BLaER1 treated with 17β-estradiol and CSF1 and Interleukin-3, amounts not matched to agents 10 nM and 100 nM (cell line): ENCODE results near the gene PREB.

Experiments used
- H3K27ac ChIP-seq, 11 experiments: shearing (Covaris generic); formaldehyde crosslinking; 2 replicates each; pipeline ENCODE4 v1.8.1; 2022
- H3K27me3 ChIP-seq, 11 experiments: shearing (Covaris generic); formaldehyde crosslinking; 2 replicates each; pipeline ENCODE4 v1.8.1; 2022
- H3K36me3 ChIP-seq, 11 experiments: shearing (Covaris generic); formaldehyde crosslinking; 2 replicates each; pipeline ENCODE4 v1.8.1; 2022
- H3K4me1 ChIP-seq, 10 experiments: shearing (Covaris generic); formaldehyde crosslinking; 2 replicates each; pipeline ENCODE4 v1.8.1; 2022
- H3K4me2 ChIP-seq, 11 experiments: shearing (Covaris generic); formaldehyde crosslinking; 2 replicates each; pipeline ENCODE4 v1.8.1; 2022
- H3K4me3 ChIP-seq, 10 experiments: shearing (Covaris generic); formaldehyde crosslinking; 2 replicates each; pipeline ENCODE4 v1.8.1; 2022
- H3K9ac ChIP-seq, 11 experiments: shearing (Covaris generic); formaldehyde crosslinking; 2 replicates each; pipeline ENCODE4 v1.8.1; 2022
- H3K9me3 ChIP-seq, 11 experiments: shearing (Covaris generic); formaldehyde crosslinking; replicated peaks in 1 of 11; 2 replicates each; pipeline ENCODE4 v1.8.1; 2022
- H4K20me1 ChIP-seq, 11 experiments: shearing (Covaris generic); formaldehyde crosslinking; 2 replicates each; pipeline ENCODE4 v1.8.1; 2022
- Cebpa-rat ChIP-seq, 11 experiments: shearing (Covaris generic); IDR thresholded peaks; 2 replicates each; pipeline ENCODE4 v1.8.1; 2022

Gene PREB

DNA sequence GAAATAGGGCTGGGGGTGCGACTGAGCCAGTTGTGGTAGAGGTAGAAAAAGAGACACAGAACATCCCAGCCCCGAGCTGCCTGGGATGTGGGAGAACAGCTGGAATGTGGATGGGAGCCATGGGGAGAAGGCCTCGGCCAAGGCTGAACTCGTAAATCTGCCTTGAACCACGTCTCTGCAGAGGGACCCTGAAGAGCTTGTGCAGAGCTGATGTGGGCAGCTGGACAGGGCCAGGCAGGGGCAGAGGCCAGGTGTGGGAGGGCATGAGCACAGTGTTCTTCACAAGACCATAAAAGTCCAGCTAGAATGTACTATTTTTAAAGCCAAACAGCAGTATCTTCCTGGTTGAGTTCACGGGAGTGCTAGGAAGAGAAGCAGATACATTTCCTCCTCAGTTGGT is 20.1 kb upstream of the PREB start:
- TF ChIP-seq Cebpa-rat (IDR thresholded peaks at IDR 0.05) = no peak
- no peaks in the 10 kb centered on the region for H3K36me3 ChIP-seq
- no peaks in the 10 kb centered on the region for H4K20me1 ChIP-seq
- H3K4me2 ChIP-seq = no peak overlapping the region
- H3K4me3 ChIP-seq = no peak overlapping the region
- no peaks in the 10 kb centered on the region for H3K9me3 ChIP-seq
- no peaks in the 10 kb centered on the region for H3K27me3 ChIP-seq
- no peak overlapping the region for H3K27ac ChIP-seq
- no peak overlapping the region for H3K9ac ChIP-seq
- H3K4me1 ChIP-seq = peaks cover 0 to 6% (median 0%) of the 10 kb centered on the region in 10 experiments; a peak in 2 of 20 replicates

DNA sequence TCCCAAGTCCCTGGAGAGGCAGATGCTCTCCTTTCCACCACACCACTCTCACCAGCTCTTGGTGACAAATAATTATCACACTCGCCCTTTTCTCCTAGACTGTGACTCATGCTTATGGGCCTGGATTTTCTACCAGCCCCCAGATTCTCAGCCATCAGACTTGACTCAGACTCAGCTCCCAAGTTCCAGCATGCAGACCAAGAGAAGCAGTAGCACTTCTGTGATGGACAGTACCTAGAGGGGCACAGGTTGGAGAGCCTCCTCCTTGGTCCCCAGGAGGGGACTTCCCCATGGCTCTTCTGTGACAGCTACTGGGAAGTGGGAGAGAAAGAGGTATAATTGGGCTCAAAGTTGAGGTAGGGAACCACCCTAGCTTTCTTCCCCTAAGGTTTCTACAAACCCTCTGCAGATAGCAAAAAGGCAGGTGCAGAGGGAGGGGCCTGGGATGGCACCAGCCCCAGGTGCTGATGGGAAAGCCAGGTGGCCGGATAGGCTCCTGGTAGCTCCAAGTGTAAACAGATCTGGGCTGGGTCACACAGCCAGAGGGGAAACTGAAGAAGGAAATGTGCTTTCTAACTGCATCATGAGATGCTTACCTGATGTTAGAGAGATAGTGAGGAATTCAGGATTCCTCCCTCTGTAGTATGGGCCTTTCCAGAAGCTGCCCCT is 18.5 kb upstream of the PREB start:
- no peak overlapping the region for H3K9ac ChIP-seq
- no peaks in the 10 kb centered on the region for H3K27me3 ChIP-seq
- H4K20me1 ChIP-seq = no peaks in the 10 kb centered on the region
- no peak for TF ChIP-seq Cebpa-rat (IDR thresholded peaks at IDR 0.05)
- H3K9me3 ChIP-seq = no peaks in the 10 kb centered on the region
- no peaks in the 10 kb centered on the region for H3K36me3 ChIP-seq
- no peak overlapping the region for H3K27ac ChIP-seq
- H3K4me3 ChIP-seq = no peak overlapping the region
- peaks cover 0 to 6% (median 3%) of the 10 kb centered on the region in 10 experiments; a peak in 14 of 20 replicates for H3K4me1 ChIP-seq
- no peak overlapping the region for H3K4me2 ChIP-seq

DNA sequence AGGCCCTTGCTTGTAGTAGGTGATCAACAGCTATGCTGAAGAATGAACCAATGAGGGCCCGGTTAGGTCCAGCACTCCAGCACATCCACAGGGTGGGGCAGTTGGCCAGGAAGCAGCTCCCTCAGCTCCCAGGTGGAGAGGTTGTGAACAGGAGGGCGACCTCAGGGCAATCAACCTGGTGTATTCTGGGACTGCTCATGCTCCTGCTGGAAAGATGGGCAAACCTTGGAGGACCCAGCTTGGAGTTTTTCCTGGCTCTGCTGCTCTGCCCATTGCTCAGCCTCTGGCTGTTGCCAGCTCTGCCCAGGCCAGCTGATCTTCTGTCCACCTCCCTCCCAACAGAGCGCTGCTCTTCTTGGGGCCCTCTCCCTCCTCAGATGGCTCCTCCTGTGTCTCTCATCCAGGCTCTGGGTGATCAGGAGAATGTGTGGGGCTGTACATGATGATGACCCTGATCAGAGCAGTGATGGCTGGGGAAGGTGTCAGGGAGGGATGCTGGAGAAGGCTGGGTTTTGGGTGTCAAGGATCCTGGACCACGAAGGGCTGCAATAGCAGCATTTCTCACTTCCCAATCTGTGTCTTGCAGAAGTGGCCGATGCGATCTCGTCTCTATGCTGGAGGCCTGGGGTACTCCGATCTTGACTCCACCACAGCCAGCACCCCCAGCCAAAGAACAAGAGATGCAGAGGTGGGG is 17.8 kb upstream of the PREB start:
- no peak overlapping the region for H3K4me2 ChIP-seq

DNA sequence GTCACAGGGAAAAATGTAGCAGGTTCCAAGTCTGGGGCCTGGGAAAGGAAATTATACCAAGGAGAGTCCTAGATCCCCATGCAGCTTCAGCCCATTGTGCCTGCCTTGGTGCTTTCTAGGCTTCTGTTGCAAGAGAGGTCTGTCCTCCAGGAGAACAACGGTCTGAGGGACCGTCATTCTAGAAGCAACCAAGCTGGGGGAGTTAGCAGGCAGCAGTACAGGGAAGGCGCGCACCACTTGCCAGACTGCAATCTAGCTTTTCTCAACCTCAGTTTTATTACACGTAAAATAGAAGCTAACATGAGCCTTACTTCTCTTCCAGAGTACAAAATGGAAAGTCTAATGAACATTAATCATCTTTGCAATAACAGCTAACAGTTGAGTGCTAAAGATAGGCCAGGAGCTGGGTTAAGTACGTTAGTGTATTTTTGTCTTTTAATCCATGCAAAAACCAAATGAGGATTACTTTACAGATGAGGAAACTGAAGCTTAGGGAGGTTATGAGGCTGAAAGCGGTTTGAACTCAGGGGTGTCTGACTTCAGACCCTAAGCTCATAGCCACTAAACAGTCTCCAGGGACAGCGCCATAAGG is 16.3 kb upstream of the PREB start:
- H3K36me3 ChIP-seq = no peaks in the 10 kb centered on the region
- no peak overlapping the region for H3K27ac ChIP-seq
- no peaks in the 10 kb centered on the region for H3K9me3 ChIP-seq
- no peaks in the 10 kb centered on the region for H3K27me3 ChIP-seq
- H3K4me1 ChIP-seq = peaks cover 0 to 14% (median 12%) of the 10 kb centered on the region in 10 experiments; a peak in 12 of 20 replicates
- no peak for TF ChIP-seq Cebpa-rat (IDR thresholded peaks at IDR 0.05)
- no peak overlapping the region for H3K4me2 ChIP-seq
- H4K20me1 ChIP-seq = no peaks in the 10 kb centered on the region
- H3K9ac ChIP-seq = no peak overlapping the region
- H3K4me3 ChIP-seq = no peak overlapping the region

More for the DNA sequence above, 17.8 kb upstream of the PREB start:
- H3K9ac ChIP-seq = no peak overlapping the region
- no peaks in the 10 kb centered on the region for H4K20me1 ChIP-seq
- H3K27me3 ChIP-seq = no peaks in the 10 kb centered on the region
- no peaks in the 10 kb centered on the region for H3K9me3 ChIP-seq
- no peaks in the 10 kb centered on the region for H3K36me3 ChIP-seq
- no peak overlapping the region for H3K27ac ChIP-seq
- H3K4me1 ChIP-seq = peaks cover 0 to 10% (median 9%) of the 10 kb centered on the region in 10 experiments; a peak in 14 of 20 replicates
- H3K4me3 ChIP-seq = no peak overlapping the region
- no peak for TF ChIP-seq Cebpa-rat (IDR thresholded peaks at IDR 0.05)

DNA sequence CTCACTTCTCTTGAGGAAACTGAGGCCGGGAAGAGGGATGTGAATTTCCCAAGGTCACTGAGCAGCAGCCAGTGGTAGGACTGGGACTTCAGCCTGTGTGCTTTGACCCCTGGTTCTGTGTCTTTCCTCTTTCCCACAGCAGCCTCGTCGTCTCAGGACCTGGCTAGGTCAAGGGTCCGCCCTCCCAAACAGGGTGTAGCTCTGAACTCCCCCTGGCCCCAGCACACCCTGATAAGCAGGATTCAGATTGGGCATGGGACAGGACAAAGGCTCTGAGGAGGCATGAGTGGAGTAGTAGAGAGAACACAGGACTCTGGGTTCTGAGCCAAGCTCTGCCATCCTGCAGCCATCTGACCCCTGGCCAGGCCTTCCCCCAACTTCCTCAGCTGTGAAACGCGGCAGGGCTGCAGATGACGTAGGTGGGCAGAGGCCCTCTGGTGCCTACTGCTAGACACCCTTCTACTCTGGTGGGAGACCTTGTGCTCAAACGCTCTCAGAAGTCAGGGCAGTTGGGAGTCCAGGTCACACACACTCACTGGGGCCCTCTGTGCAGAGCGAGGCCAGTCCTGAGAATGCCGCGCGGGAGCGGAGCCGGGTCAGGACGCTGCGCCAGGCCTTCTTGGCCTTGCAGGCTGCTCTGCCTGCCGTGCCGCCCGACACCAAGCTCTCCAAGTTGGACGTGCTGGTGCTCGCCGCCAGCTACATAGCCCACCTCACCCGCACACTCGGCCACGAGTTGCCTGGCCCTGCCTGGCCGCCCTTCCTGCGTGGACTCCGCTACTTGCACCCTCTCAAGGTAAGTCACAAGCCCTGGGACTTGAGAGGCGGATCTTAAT is 15.4 kb upstream of the PREB start:
- Histone ChIP-seq H3K9me3 (no peaks in the 10 kb centered on the region), H3K4me2 (no peak overlapping the region), H3K27ac (no peak overlapping the region), H3K9ac (no peak overlapping the region), H3K4me3 (no peak overlapping the region), H4K20me1 (no peaks in the 10 kb centered on the region), H3K27me3 (no peaks in the 10 kb centered on the region), H3K4me1 (peaks cover 0 to 14% (median 12%) of the 10 kb centered on the region in 10 experiments; a peak in 12 of 20 replicates), H3K36me3 (no peaks in the 10 kb centered on the region)
- TF ChIP-seq Cebpa-rat (IDR thresholded peaks at IDR 0.05) = no peak

DNA sequence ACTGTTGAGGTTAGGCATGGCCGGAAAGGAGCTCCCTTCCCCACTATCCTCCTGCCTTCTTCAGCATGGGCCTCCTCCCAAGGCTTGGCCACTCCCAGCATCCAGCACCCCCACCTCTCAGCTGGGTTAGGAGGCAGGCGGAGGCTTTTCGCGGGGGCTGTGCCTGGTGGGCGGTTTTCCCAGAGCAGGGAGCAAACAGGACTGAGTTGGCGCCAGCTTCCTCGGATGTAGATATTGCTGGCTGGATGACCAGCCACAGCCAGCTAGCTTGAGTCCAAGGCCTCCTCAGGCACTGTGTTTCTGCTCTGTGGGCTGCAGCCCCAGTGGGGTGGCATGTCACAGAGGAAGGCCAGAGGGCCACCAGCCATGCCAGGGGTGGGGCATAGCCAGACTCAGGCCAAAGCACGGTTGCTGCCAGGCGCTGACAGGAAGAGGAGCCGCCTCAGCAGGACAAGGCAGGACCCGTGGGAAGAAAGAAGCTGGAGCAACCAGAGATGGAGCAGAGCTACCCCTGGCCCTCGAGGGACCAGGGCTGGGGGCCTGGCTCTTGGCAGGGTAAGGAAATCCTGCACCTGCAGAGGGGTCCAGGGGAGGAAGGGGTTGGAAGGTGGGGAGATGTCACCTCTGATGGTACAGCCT is 14.5 kb upstream of the PREB start, which contains the start of gene TCF23:
TSS of gene TCF23 (plus strand) at position 204 of the 639 bp plus-strand sequence. CDS start at position 334, 130 bp downstream.
- H3K9ac ChIP-seq = no peak within 1 kb of the TSS
- TF ChIP-seq Cebpa-rat (IDR thresholded peaks at IDR 0.05) = no peak
- H3K27me3 ChIP-seq = no peaks in the 10 kb centered on the region
- H3K4me1 ChIP-seq = peaks cover 0 to 14% (median 12%) of the 10 kb centered on the region in 10 experiments; a peak in 12 of 20 replicates
- H3K4me3 ChIP-seq = no peak within 1 kb of the TSS
- no peak within 1 kb of the TSS for H3K27ac ChIP-seq
- no peaks in the 10 kb centered on the region for H3K9me3 ChIP-seq
- H3K4me2 ChIP-seq = peak within 1 kb of the TSS in 8 of 11 experiments; percentile 16 to 53 (median 40); a peak in 13 of 22 replicates
- no peaks in the 10 kb centered on the region for H3K36me3 ChIP-seq
- no peaks in the 10 kb centered on the region for H4K20me1 ChIP-seq

DNA sequence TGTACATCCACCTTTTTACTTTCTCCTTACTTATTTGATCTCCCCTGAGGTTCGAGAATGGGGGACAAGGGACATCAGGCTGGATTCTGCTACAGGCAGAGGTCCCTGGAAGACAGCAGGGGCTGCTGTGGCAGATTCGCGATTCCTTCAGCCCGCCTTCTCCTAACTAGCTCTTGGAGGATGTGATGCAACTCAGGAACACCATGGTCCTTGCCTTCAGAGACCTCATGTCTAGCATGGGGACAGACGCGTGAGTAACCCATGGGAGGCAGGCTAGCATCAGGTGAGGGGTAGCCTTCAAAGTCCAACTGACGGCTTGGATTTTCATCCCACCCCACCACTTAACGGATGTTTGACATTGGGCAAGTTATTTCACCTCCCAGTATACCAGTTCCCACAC is 13.5 kb upstream of the PREB start:
- no peaks in the 10 kb centered on the region for H3K27me3 ChIP-seq
- H3K36me3 ChIP-seq = no peaks in the 10 kb centered on the region
- H3K4me1 ChIP-seq = peaks cover 0 to 14% (median 12%) of the 10 kb centered on the region in 10 experiments; a peak in 12 of 20 replicates
- peak overlapping the region in 8 of 11 experiments; percentile 16 to 53 (median 40); a peak in 13 of 22 replicates for H3K4me2 ChIP-seq
- no peak for TF ChIP-seq Cebpa-rat (IDR thresholded peaks at IDR 0.05)
- H3K9ac ChIP-seq = no peak overlapping the region
- no peak overlapping the region for H3K4me3 ChIP-seq
- no peak overlapping the region for H3K27ac ChIP-seq
- H3K9me3 ChIP-seq = no peaks in the 10 kb centered on the region
- H4K20me1 ChIP-seq = no peaks in the 10 kb centered on the region

DNA sequence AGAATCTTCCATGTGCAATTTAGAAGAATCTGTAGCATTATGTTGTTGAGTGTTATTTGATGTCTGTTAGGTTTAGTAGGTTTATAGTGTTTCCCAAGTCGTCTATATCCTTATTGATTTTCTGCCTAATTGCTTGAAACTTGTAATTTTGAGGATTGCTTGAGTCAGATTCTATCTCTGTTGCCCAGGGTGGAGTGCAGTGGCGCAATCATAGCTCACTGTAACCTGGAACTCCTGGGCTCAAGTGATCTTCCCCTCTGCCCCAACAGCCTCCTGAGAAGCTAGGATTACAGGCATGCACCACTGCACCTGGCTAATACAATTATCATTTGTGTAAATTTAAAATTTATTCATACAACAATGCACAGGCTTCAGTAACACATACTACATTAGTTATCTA is 11.2 kb upstream of the PREB start:
- Histone ChIP-seq H3K4me1 (peaks cover 0 to 14% (median 12%) of the 10 kb centered on the region in 10 experiments; a peak in 12 of 20 replicates), H3K27ac (no peak overlapping the region), H3K4me2 (no peak overlapping the region), H4K20me1 (no peaks in the 10 kb centered on the region), H3K27me3 (no peaks in the 10 kb centered on the region), H3K36me3 (no peaks in the 10 kb centered on the region), H3K9me3 (no peaks in the 10 kb centered on the region), H3K9ac (no peak overlapping the region), H3K4me3 (no peak overlapping the region)
- TF ChIP-seq Cebpa-rat (IDR thresholded peaks at IDR 0.05) = no peak
